ENCODE data around the gene CNOT3. TPM values are rescaled to one million over a fixed set of nuclear protein-coding genes. Genes with fewer than 3 reads are reported as not detected.

CNOT3 gene
- total and polyA plus RNA-seq, 12 donors = 8.3 to 82.3 (median 47.1) TPM

DNA sequence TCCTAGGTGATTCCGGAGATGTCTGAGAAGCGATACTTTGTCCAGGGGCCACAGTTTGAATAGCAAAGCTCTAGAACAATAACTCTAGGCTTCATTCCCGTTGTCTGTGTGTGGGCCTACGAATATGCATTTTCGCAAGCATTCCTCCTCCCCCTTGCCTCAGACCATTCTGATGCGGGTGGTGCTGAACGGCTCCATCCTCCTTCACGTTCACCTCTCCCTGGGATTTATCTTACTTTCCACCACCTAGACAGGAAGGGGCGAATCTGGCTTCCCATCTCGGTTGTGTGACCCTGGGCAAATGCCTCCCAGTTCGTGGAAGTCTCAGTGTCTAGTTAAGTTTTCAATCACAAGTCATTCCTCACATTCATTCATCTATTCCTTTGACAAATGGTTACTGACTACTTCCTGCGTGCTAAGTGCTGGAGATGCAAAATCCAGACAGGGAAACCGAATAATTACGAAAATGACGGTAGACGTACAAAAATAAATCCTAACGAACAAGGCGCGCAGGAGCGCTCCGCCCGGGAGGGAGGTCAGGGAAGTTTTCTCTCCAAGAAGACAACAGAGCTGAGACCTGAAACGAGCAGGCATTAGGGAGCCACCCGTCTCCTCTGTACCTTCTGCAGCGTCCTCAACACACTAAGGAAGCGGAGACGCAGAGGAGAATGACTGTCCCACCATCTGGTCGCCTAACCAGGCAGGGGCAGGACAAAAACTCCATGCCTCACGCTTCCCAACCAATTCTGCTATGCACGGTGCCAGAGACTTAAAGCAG lies 1.3 kb upstream of the CNOT3 start:
- Histone ChIP-seq H3K36me3 (replicated peaks in 1 of 2) (peaks cover 0 to under 1% of the 10 kb centered on the region in 2 donors), H3K9me3 (replicated peaks in 1 of 3) (no peaks in the 10 kb centered on the region), H3K4me3 (peak overlapping the region in 2 of 4 donors; percentile 30 to 63), H3K4me1 (replicated peaks in 1 of 2) (peaks cover 21 to 36% of the 10 kb centered on the region in 2 donors), H3K27me3 (no peaks in the 10 kb centered on the region), H3K27ac (peak overlapping the region; percentile 13 to 79 (median 66))
- DNase-seq = peak in 2 of 7 donors; percentile 32 to 52
- no peak for TF ChIP-seq POLR2A (IDR thresholded peaks at IDR 0.05)
- TF ChIP-seq, protein P1, sequence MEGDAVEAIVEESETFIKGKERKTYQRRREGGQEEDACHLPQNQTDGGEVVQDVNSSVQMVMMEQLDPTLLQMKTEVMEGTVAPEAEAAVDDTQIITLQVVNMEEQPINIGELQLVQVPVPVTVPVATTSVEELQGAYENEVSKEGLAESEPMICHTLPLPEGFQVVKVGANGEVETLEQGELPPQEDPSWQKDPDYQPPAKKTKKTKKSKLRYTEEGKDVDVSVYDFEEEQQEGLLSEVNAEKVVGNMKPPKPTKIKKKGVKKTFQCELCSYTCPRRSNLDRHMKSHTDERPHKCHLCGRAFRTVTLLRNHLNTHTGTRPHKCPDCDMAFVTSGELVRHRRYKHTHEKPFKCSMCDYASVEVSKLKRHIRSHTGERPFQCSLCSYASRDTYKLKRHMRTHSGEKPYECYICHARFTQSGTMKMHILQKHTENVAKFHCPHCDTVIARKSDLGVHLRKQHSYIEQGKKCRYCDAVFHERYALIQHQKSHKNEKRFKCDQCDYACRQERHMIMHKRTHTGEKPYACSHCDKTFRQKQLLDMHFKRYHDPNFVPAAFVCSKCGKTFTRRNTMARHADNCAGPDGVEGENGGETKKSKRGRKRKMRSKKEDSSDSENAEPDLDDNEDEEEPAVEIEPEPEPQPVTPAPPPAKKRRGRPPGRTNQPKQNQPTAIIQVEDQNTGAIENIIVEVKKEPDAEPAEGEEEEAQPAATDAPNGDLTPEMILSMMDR (IDR thresholded peaks at IDR 0.05) = no peak
- 5 to 7% (median 6%) methylated on average over 26 to 30 of the region's 30 CpGs for WGBS, 4 donors
- intact Hi-C loops (cut with DNase I) = no loop called here

DNA sequence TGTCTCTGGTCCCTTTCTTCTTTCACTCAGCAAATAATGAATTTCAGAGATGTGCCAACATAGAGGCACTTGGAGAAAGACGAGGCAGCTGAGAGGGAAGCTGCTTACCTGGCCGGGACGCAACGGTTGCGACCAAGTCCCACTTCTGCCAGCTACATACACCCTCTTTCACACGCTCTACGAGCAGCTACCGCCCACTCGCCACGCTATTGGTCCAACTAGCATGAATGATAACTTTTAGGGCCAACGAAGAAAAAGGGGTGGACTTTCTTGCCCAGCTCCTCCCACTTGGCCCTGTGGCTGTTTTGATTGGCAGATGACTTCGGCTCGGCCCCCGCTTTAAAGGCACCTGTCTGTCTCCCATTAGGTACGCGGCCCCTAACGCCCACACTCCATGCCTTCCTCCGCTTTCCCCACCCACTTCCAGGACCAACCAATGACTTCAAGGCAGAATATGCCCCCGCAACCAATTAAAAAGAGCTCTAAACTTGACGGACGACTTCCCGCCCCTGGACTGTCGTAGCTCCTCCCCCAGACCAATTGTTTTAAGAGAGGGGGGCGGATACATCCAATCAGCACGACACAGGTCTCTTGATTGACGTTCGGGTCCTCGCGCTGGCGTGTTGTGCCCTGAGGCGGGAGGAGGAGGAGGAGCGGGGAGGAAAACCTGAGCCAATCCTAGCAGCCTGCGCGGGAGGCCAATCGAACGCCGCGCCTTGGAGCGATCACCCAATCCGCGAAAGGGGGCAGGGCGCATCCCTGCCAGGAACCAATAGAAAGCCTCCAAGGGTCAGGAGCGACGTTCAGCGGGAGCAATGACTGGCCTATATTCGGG lies 481 bp upstream of the CNOT3 start:
- Histone ChIP-seq H3K27ac (peak overlapping the region; percentile 28 to 99 (median 93)), H3K27me3 (no peaks in the 10 kb centered on the region), H3K36me3 (replicated peaks in 1 of 2) (no peaks in the 10 kb centered on the region), H3K9me3 (replicated peaks in 1 of 3) (no peaks in the 10 kb centered on the region), H3K4me3 (peak overlapping the region in 2 of 4 donors; percentile 84 to 100), H3K4me1 (replicated peaks in 1 of 2) (peaks cover 21 to 39% of the 10 kb centered on the region in 2 donors)
- intact Hi-C loops (cut with DNase I) = no loop called here
- DNase-seq = peak; percentile 99 to 100 (median 100)
- TF ChIP-seq, protein P1 (IDR thresholded peaks at IDR 0.05) = no peak
- peak in 1 of 2 donors; percentile 82 for TF ChIP-seq POLR2A (IDR thresholded peaks at IDR 0.05)
- WGBS, 4 donors = 0 to 1% (median 0%) methylated on average over 30 to 46 of the region's 46 CpGs

DNA sequence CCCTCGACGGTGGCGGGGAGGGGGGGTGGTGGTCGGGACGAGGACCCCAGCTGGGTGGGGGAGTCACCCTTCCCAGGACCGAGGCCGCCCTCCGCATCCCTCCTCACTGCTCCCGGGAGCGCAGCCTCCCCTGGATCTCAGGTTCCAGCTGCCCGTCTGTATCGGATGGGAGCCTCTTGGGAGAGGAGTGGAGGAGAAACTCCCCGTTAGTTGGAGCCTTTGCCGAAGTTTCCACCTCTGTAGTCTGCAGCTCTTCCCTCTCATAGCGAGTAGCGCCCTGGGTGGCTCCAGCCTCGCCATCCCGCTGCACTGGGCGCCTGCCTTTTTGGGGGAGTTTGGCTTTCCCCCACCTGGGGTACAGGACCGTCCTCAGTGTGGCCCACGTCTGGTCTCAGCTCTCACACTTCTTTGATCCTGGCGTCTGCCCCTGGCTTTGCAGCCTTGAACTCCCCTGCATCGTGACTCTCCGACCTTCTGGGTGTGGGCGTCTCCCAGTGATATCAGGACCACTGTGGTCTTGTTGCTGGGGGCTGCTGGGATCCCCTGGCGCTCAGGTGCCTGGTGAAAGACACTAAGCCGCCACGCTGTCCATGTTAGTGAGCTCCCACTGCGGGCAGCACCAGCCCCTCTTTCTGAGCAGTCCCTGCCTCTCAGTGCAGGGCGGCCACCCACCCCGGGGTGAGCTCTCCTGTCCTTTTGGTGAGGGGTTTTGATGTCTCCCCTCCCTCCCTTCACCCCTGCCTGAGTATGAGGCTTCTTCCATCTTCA lies 1.1 kb downstream of the CNOT3 start:
- Histone ChIP-seq H3K36me3 (replicated peaks in 1 of 2) (peaks cover 0 to 13% of the 10 kb centered on the region in 2 donors), H3K27ac (peak overlapping the region in 3 of 5 donors; percentile 93 to 99 (median 94)), H3K4me1 (replicated peaks in 1 of 2) (peaks cover 21 to 39% of the 10 kb centered on the region in 2 donors), H3K27me3 (no peaks in the 10 kb centered on the region), H3K4me3 (peak overlapping the region in 3 of 4 donors; percentile 21 to 100 (median 84)), H3K9me3 (replicated peaks in 1 of 3) (no peaks in the 10 kb centered on the region)
- intact Hi-C loops (cut with DNase I) = no loop called here
- 17 to 20% (median 19%) methylated on average over 12 to 31 of the region's 31 CpGs for WGBS, 4 donors
- TF ChIP-seq POLR2A (IDR thresholded peaks at IDR 0.05) = no peak
- TF ChIP-seq, protein P1 (IDR thresholded peaks at IDR 0.05) = no peak
- peak in 2 of 7 donors; percentile 26 to 52 for DNase-seq

Data from adrenal gland (tissue), 12 donors.